Naive thymus-derived CD8-positive, alpha-beta T cell (primary cell): ENCODE data around the gene SLFN12L. TPM values are rescaled to one million over a fixed set of nuclear protein-coding genes. Genes with fewer than 3 reads are reported as not detected.
A peak's percentile ranks its signal among the peaks of the same experiment; 100 is the strongest.

Source experiments
- ATAC-seq, 2 donors: fragments of 150-1000 bp; cut with Tn5 transposase in 1 of 2; sonication (Bioruptor Pico), chemical (Tn5 transposase) in 1 of 2; 1 replicate in 1 of 2; 2 replicates in 1 of 2; pipeline ENCODE4 v1.10.0; 2021; ENCODE audit warnings: mild to moderate bottlenecking in 2 of 2, moderate library complexity in 2 of 2
- POLR2A ChIA-PET: fragments of 350-600 bp; sonication (Branson Sonifier 250); formaldehyde crosslinking; loops from one replicate; lab custom pipeline; 2021; ENCODE audit warnings: antibody characterized with exemption; lab: Charles Lee
- DNase-seq, 10 donors: peaks; one replicate each; pipeline versions ENCODE4 v3.0.0 to v3.0.0-alpha.2; 2020 to 2022
- H3K27ac Mint-ChIP-seq, 10 donors: one replicate each; pipeline ENCODE4 v1.8.0; 2020 to 2022; ENCODE audit warnings: mild to moderate bottlenecking in 10 of 10, mixed read lengths in 10 of 10, moderate library complexity in 4 of 10, inconsistent platforms in 1 of 10
- H3K27me3 Mint-ChIP-seq, 5 donors: one replicate each; pipeline ENCODE4 v1.8.0; 2021 to 2022; ENCODE audit warnings: mixed read lengths in 5 of 5
- H3K36me3 Mint-ChIP-seq, 3 donors: one replicate each; pipeline ENCODE4 v1.8.0; 2020 to 2022; ENCODE audit warnings: mixed read lengths in 3 of 3, mild to moderate bottlenecking in 2 of 3, inconsistent platforms in 1 of 3
- H3K4me1 Mint-ChIP-seq, 4 donors: one replicate each; pipeline ENCODE4 v1.8.0; 2021 to 2022; ENCODE audit warnings: mixed read lengths in 4 of 4
- H3K4me3 Mint-ChIP-seq, 10 donors: one replicate each; pipeline ENCODE4 v1.8.0; 2020 to 2022; ENCODE audit warnings: mild to moderate bottlenecking in 10 of 10, mixed read lengths in 10 of 10, moderate library complexity in 6 of 10, inconsistent platforms in 1 of 10
- H3K9me3 Mint-ChIP-seq, 9 donors: one replicate each; pipeline ENCODE4 v1.8.0; 2020 to 2022; ENCODE audit warnings: mixed read lengths in 9 of 9, mild to moderate bottlenecking in 3 of 9, inconsistent platforms in 1 of 9, moderate library complexity in 1 of 9
- polyA plus RNA-seq, 3 donors: library from polyadenylated mRNA; unstranded; fragments of 300-500 nt; fragmentation: Illumina TruSeq; gene quantifications; one replicate each; pipeline ENCODE4 v1.2.3, GENCODE V29; 2021
- total RNA-seq, 8 experiments: library from RNA in 2 of 8; stranded (reverse) in 2 of 8; gene quantifications; one replicate each; pipeline ENCODE4 v1.2.3 and lab custom pipeline; 2021 to 2026

The SLFN12L gene
- total and polyA plus RNA-seq, 5 experiments from 2014 or later: 9.6 to 51.1 (median 12.3) TPM

GRCh38 chr17:35428229-35428628, 109.2 kb downstream of the SLFN12L start:
- peak in 1 of 10 donors; percentile 15 for DNase-seq

GRCh38 chr17:35423761-35424160, 113.7 kb downstream of the SLFN12L start:
- Mint-ChIP-seq H3K27ac (no peak overlapping the region), H3K4me3 (no peak overlapping the region), H3K9me3 (no peaks in the 10 kb centered on the region), H3K27me3 (no peaks in the 10 kb centered on the region), H3K4me1 (peaks cover 10 to 19% (median 12%) of the 10 kb centered on the region in 4 donors), H3K36me3 (peaks cover 6 to 22% (median 16%) of the 10 kb centered on the region in 3 donors)
- POLR2A ChIA-PET: no interaction called here
- DNase-seq: no peak
- ATAC-seq: no peak

More at GRCh38 chr17:35428229-35428628, 109.2 kb downstream of the SLFN12L start:
- Mint-ChIP-seq H3K36me3 (peaks cover 0 to under 1% (median 0%) of the 10 kb centered on the region in 3 donors), H3K27ac (peak overlapping the region in 4 of 10 donors; percentile 46 to 75 (median 54)), H3K9me3 (no peaks in the 10 kb centered on the region), H3K27me3 (no peaks in the 10 kb centered on the region), H3K4me1 (peaks cover 26 to 61% (median 53%) of the 10 kb centered on the region in 4 donors), H3K4me3 (peak overlapping the region in 2 of 10 donors; percentile 0 to 42)
- POLR2A ChIA-PET: interaction anchor here (0.9 kb wide), 1 partner anchor 150 kb away, joined by 3 read pairs; no protein-coding TSS in a partner anchor
- ATAC-seq: peak in 1 of 2 donors; percentile 23

Other genes starting within 250 kb of the SLFN12L start
- gene SLFN11, start 164.1 kb downstream of the SLFN12L start, total RNA-seq: 10 to 100 TPM; 10.8 to 16.0 TPM
- 10 to 100 TPM in 1 of 3 donors, 1 to 10 TPM in 2; 4.8 to 12.3 (median 4.9) TPM for gene SLFN11, start 164.1 kb downstream of the SLFN12L start, polyA plus RNA-seq
- gene SLFN12, start 105.2 kb downstream of the SLFN12L start, total RNA-seq: 10 to 100 TPM; 10.5 to 12.1 TPM
- gene SLFN12, start 105.2 kb downstream of the SLFN12L start, polyA plus RNA-seq: 1 to 10 TPM; 2.0 to 3.1 (median 2.1) TPM
- 10 to 100 TPM; 15.9 to 17.0 TPM for gene SLFN13, start 88.9 kb downstream of the SLFN12L start, total RNA-seq
- 1 to 10 TPM; 3.2 to 9.5 (median 3.4) TPM for gene SLFN13, start 88.9 kb downstream of the SLFN12L start, polyA plus RNA-seq
- gene SLFN14, start 23.1 kb upstream of the SLFN12L start, total RNA-seq: not detected
- under 1 TPM; 0.06 to 0.33 (median 0.13) TPM for gene SLFN14, start 23.1 kb upstream of the SLFN12L start, polyA plus RNA-seq
- gene PEX12, start 40.9 kb upstream of the SLFN12L start, total RNA-seq: 1 to 10 TPM; 6.8 TPM
- 1 to 10 TPM; 1.7 to 2.5 (median 1.9) TPM for gene PEX12, start 40.9 kb upstream of the SLFN12L start, polyA plus RNA-seq
- 100 to 1,000 TPM; 140 to 150 TPM for gene AP2B1, start 49.6 kb upstream of the SLFN12L start, total RNA-seq
- gene AP2B1, start 49.6 kb upstream of the SLFN12L start, polyA plus RNA-seq: 10 to 100 TPM; 50.3 to 65.7 (median 52.0) TPM
- under 1 TPM; 0.38 to 0.57 TPM for gene RASL10B, start 194.0 kb upstream of the SLFN12L start, total RNA-seq
- under 1 TPM in 1 of 3 donors, not detected in 2; 0.06 TPM for gene RASL10B, start 194.0 kb upstream of the SLFN12L start, polyA plus RNA-seq
- gene GAS2L2, start 215.6 kb upstream of the SLFN12L start, total RNA-seq: under 1 TPM; 0.33 to 0.36 TPM
- not detected for gene GAS2L2, start 215.6 kb upstream of the SLFN12L start, polyA plus RNA-seq
- gene C17orf50, start 223.2 kb upstream of the SLFN12L start, total RNA-seq: under 1 TPM in 1 of 2 experiments, not detected in 1; 0.38 TPM
- gene C17orf50, start 223.2 kb upstream of the SLFN12L start, polyA plus RNA-seq: 1 to 10 TPM in 1 of 3 donors, under 1 TPM in 2; 0.20 to 2.1 (median 0.67) TPM